ENCODE measurements around the gene ATP6V1G2. TPM values are rescaled to one million over a fixed set of nuclear protein-coding genes. Genes with fewer than 3 reads are reported as not detected.
"Not testable (repeated sequence)": the region's sequence is repeated elsewhere in the genome, so short reads cannot be mapped to it uniquely, and the experiment has no call there.

Gene ATP6V1G2
- polyA plus RNA-seq, 2 donors: 0.32 to 0.49 TPM

DNA sequence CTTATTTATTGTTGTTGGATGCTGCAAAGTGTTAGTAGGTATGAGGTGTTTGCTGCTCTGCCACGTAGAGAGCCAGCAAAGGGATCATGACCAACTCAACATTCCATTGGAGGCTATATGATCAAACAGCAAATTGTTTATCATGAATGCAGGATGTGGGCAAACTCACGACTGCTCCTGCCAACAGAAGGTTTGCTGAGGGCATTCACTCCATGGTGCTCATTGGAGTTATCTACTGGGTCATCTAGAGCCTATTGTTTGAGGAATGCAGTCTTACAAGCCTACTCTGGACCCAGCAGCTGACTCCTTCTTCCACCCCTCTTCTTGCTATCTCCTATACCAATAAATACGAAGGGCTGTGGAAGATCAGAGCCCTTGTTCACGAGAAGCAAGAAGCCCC is 36.4 kb downstream of the ATP6V1G2 start:
- Histone ChIP-seq H3K9me3 (ENCODE audit: control insufficient read depth in 2 of 2, insufficient read depth in 1 of 2, low read depth in 1 of 2, low read length in 1 of 2) (peaks cover 0 to 6% of the 10 kb centered on the region in 2 donors), H3K27me3 (ENCODE audit: control insufficient read depth in 1 of 2, insufficient read depth in 2 of 2, low read length in 2 of 2) (no peaks in the 10 kb centered on the region), H3K36me3 (ENCODE audit: control insufficient read depth in 2 of 2, insufficient read depth in 2 of 2, low read length in 1 of 2) (peaks cover 0 to 21% of the 10 kb centered on the region in 2 donors), H3K27ac (ENCODE audit: low read depth in 2 of 2, low read length in 1 of 2) (no peak overlapping the region), H3K4me3 (ENCODE audit: low read depth in 1 of 2, low read length in 2 of 2) (no peak overlapping the region), H3K4me1 (ENCODE audit: control insufficient read depth in 2 of 2, insufficient read depth in 2 of 2, low read length in 1 of 2) (no peaks in the 10 kb centered on the region)
- 67 to 74% methylated on average over 4 of the region's 4 CpGs for WGBS, 2 donors

DNA sequence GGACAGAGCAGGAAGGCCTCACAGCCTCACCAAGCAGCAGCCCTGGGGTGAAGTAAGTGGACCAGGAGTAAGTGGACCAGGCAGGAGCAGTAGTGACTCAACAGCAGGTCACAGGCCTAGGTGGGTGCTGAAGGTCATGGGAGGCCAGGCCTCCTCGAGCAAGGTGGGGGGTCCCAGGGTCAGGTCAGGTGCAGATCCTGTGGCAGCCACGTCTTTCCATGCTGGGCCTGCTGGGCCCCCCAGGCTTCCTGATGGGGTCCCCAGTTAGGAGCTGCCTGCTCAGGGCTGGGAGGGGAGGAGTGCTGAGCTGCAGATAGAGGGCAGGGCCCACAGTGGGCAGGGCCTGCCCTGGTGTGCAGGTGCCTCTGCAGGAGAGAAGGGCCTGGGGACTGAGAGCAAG is 37.4 kb downstream of the ATP6V1G2 start:
- H3K4me1 ChIP-seq (ENCODE audit: control insufficient read depth in 2 of 2, insufficient read depth in 2 of 2, low read length in 1 of 2); H3K27me3 ChIP-seq (ENCODE audit: control insufficient read depth in 1 of 2, insufficient read depth in 2 of 2, low read length in 2 of 2); H3K9me3 ChIP-seq (ENCODE audit: control insufficient read depth in 2 of 2, insufficient read depth in 1 of 2, low read depth in 1 of 2, low read length in 1 of 2); H3K27ac ChIP-seq (ENCODE audit: low read depth in 2 of 2, low read length in 1 of 2); H3K4me3 ChIP-seq (ENCODE audit: low read depth in 1 of 2, low read length in 2 of 2): not testable (repeated sequence)
- WGBS, 2 donors: 46 to 90% methylated on average over 1 to 2 of the region's 2 CpGs
- H3K36me3 ChIP-seq (ENCODE audit: control insufficient read depth in 2 of 2, insufficient read depth in 2 of 2, low read length in 1 of 2): peaks cover 0 to 21% of the 10 kb centered on the region in 2 donors

DNA sequence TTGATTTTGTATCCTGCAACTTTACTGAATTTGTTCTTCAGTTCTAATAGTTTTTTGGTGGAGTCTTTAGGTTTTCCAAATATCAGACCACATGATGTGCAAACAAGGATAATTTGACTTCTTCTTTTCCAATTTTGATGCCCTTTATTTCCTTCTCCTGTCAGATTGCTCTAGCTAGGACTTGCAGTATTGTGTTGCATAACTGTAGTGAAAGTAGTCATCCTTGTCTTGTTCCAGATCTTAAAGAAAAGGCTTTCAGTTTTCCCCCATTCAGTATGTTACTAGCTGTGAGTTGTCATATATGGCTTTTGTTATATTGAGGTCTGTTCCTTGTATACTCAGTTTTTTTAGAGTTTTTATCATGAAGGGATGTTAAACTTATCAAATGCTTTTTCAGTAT is 43.8 kb downstream of the ATP6V1G2 start:
- Histone ChIP-seq H3K4me3 (ENCODE audit: low read depth in 1 of 2, low read length in 2 of 2) (no peak overlapping the region), H3K4me1 (ENCODE audit: control insufficient read depth in 2 of 2, insufficient read depth in 2 of 2, low read length in 1 of 2) (peaks cover 2 to 6% of the 10 kb centered on the region in 2 donors), H3K27ac (ENCODE audit: low read depth in 2 of 2, low read length in 1 of 2) (no peak overlapping the region), H3K36me3 (ENCODE audit: control insufficient read depth in 2 of 2, insufficient read depth in 2 of 2, low read length in 1 of 2) (peaks cover 0 to 13% of the 10 kb centered on the region in 2 donors), H3K27me3 (ENCODE audit: control insufficient read depth in 1 of 2, insufficient read depth in 2 of 2, low read length in 2 of 2) (no peaks in the 10 kb centered on the region), H3K9me3 (ENCODE audit: control insufficient read depth in 2 of 2, insufficient read depth in 1 of 2, low read depth in 1 of 2, low read length in 1 of 2) (no peaks in the 10 kb centered on the region)

DNA sequence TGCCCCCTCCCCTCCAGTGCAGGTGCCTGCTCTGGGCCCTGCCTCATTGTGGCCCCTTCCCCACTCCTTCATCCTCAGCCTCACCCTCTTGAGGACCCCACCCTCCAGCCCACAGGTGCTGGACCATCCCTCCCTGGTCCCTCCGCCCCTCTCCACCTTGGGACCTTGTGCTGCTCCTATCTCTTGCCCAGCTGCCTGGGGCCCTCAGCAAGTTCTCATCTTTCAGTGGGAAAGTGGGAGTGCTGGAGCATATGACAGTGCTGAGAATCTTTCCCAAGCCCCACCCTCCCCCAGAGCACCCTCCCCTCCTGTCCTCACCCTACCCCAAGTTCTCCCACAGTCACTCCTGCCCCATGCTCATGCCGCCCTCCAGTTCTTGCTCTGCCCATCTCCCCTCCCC is 46.8 kb downstream of the ATP6V1G2 start:
- not testable (repeated sequence) for H3K27me3 ChIP-seq (ENCODE audit: control insufficient read depth in 1 of 2, insufficient read depth in 2 of 2, low read length in 2 of 2); H3K4me3 ChIP-seq (ENCODE audit: low read depth in 1 of 2, low read length in 2 of 2)
- 93 to 100% methylated on average over 1 of the region's 2 CpGs for WGBS, 2 donors

DNA sequence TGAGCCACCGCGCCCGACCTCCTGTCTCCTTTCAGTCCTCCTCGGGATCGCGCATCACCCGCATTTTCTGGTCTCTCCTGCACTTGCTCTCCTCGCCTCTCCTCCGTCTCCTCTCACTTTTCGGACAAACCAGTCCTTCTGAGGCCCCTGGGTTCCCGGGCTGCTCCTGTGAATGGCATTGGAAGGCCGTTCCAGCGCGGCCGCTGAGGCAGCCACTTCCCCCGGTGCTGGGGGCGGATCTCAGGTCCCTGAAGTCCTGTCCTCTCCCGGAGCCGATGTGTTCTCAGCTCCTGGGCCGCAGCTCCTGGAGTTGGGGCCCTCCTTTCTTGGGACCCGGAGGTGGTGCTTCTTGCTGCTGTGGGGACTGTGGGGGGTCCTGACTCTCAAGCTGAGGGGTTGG is 47.7 kb downstream of the ATP6V1G2 start:
- no peaks in the 10 kb centered on the region for H3K9me3 ChIP-seq (ENCODE audit: control insufficient read depth in 2 of 2, insufficient read depth in 1 of 2, low read depth in 1 of 2, low read length in 1 of 2)
- 17 to 18% methylated on average over 21 of the region's 21 CpGs for WGBS, 2 donors
- H3K4me1 ChIP-seq (ENCODE audit: control insufficient read depth in 2 of 2, insufficient read depth in 2 of 2, low read length in 1 of 2): peaks cover 2 to 8% of the 10 kb centered on the region in 2 donors
- no peaks in the 10 kb centered on the region for H3K36me3 ChIP-seq (ENCODE audit: control insufficient read depth in 2 of 2, insufficient read depth in 2 of 2, low read length in 1 of 2)
- no peak overlapping the region for H3K27ac ChIP-seq (ENCODE audit: low read depth in 2 of 2, low read length in 1 of 2)
- peak overlapping the region in 1 of 2 donors; percentile 10 for H3K4me3 ChIP-seq (ENCODE audit: low read depth in 1 of 2, low read length in 2 of 2)
- H3K27me3 ChIP-seq (ENCODE audit: control insufficient read depth in 1 of 2, insufficient read depth in 2 of 2, low read length in 2 of 2): peaks cover 0 to 2% of the 10 kb centered on the region in 2 donors

More for the DNA sequence above, 46.8 kb downstream of the ATP6V1G2 start:
- not testable (repeated sequence) for H3K4me1 ChIP-seq (ENCODE audit: control insufficient read depth in 2 of 2, insufficient read depth in 2 of 2, low read length in 1 of 2); H3K36me3 ChIP-seq (ENCODE audit: control insufficient read depth in 2 of 2, insufficient read depth in 2 of 2, low read length in 1 of 2); H3K27ac ChIP-seq (ENCODE audit: low read depth in 2 of 2, low read length in 1 of 2); H3K9me3 ChIP-seq (ENCODE audit: control insufficient read depth in 2 of 2, insufficient read depth in 1 of 2, low read depth in 1 of 2, low read length in 1 of 2)

DNA sequence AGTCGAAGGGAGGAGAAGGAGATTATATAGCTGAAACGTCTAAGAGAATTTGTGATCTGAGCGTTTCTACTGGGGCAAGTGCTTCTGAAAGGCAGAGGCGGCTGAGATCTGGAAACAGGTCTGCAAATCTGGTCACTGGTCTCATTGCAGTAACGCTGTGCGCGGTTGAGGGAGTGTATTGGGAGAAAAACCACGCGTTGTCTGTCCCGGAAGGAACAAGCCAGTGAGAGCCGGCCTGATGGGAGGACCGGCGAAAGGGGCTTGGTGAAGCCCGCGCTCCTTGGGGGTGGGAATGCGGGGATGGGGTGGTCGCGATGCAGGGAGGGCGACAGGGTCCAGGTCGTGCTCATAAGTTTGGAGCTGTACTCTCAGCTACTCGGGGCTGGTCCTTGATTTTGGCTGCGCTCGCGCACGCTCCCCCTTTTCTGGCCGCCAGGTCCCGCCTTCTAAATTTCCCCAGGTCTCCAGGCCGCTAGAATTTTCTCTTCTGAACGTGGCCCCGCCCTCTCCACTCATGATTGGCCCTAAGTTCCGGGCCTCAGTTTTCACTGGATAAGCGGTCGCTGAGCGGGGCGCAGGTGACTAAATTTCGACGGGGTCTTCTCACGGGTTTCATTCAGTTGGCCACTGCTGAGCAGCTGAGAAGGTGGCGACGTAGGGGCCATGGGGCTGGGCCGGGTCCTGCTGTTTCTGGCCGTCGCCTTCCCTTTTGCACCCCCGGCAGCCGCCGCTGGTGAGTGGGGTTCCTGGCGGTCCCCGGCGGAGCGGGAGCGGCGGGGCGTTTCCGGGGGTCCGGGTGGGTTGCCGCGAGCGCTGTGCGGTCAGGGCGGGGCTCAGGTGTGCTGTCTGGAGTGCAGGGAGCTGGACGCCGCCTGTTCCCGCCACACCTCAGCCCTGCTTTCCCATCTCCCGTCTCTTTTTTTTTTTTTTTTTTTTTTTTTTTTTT is 48.6 kb downstream of the ATP6V1G2 start, which contains the start of gene MICB:
Gene MICB (plus strand): TSS at position 615 of the 946 bp plus-strand sequence. CDS start 49 bp downstream, at position 664.
- H3K4me1 ChIP-seq (ENCODE audit: control insufficient read depth in 2 of 2, insufficient read depth in 2 of 2, low read length in 1 of 2): peaks cover 2 to 8% of the 10 kb centered on the region in 2 donors
- WGBS, 2 donors: 1% methylated on average over 60 to 64 of the region's 64 CpGs
- H3K36me3 ChIP-seq (ENCODE audit: control insufficient read depth in 2 of 2, insufficient read depth in 2 of 2, low read length in 1 of 2): no peaks in the 10 kb centered on the region
- peaks cover 0 to 2% of the 10 kb centered on the region in 2 donors for H3K27me3 ChIP-seq (ENCODE audit: control insufficient read depth in 1 of 2, insufficient read depth in 2 of 2, low read length in 2 of 2)
- H3K4me3 ChIP-seq (ENCODE audit: low read depth in 1 of 2, low read length in 2 of 2): peak within 1 kb of the TSS; percentile 62 to 69
- H3K27ac ChIP-seq (ENCODE audit: low read depth in 2 of 2, low read length in 1 of 2): peak within 1 kb of the TSS; percentile 24 to 48
- H3K9me3 ChIP-seq (ENCODE audit: control insufficient read depth in 2 of 2, insufficient read depth in 1 of 2, low read depth in 1 of 2, low read length in 1 of 2): no peaks in the 10 kb centered on the region

DNA sequence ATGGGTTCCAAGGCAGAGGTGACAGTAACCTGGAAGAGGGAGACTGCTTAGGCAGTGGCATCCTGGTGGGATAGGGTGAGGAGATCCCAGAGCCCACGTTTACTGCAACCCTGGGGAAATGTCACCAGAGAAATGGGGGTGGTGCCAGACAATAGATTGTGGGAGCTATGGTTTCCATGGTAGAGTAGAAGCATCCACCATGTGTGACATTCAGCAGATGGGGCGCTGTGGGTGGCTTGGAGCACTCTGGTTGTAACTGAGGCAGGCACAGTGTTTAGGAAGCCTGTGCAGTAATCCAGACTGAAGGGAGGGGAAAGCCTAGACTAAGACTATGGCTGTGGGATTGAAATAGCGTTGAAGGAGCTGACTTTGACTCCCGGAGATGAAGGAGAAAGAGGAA is 49.6 kb downstream of the ATP6V1G2 start:
- H3K9me3 ChIP-seq (ENCODE audit: control insufficient read depth in 2 of 2, insufficient read depth in 1 of 2, low read depth in 1 of 2, low read length in 1 of 2); H3K4me3 ChIP-seq (ENCODE audit: low read depth in 1 of 2, low read length in 2 of 2); H3K27ac ChIP-seq (ENCODE audit: low read depth in 2 of 2, low read length in 1 of 2); H3K36me3 ChIP-seq (ENCODE audit: control insufficient read depth in 2 of 2, insufficient read depth in 2 of 2, low read length in 1 of 2); H3K27me3 ChIP-seq (ENCODE audit: control insufficient read depth in 1 of 2, insufficient read depth in 2 of 2, low read length in 2 of 2); H3K4me1 ChIP-seq (ENCODE audit: control insufficient read depth in 2 of 2, insufficient read depth in 2 of 2, low read length in 1 of 2): not testable (repeated sequence)
- 49 to 61% methylated on average over 4 of the region's 4 CpGs for WGBS, 2 donors

DNA sequence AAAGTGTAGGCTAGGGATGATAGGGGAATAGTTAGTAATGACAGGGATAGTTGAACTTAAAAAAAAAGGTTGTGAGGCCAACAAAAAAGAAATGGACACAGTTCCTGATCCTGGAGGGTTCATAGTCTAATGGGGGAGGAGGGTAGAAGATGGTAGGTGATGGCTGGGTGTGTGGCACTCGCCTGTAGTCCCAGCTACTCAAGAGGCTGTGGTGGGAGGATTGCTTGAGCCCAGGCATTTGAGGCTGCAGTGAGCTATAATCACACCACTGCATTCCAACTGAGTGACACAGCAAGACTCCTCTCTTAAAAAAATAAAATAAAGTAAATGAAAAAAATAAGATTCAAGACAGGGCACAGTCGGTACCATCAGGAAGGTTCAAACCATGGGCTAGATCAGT is 50.8 kb downstream of the ATP6V1G2 start:
- peaks cover 0 to 2% of the 10 kb centered on the region in 2 donors for H3K27me3 ChIP-seq (ENCODE audit: control insufficient read depth in 1 of 2, insufficient read depth in 2 of 2, low read length in 2 of 2)
- no peaks in the 10 kb centered on the region for H3K9me3 ChIP-seq (ENCODE audit: control insufficient read depth in 2 of 2, insufficient read depth in 1 of 2, low read depth in 1 of 2, low read length in 1 of 2)
- H3K4me3 ChIP-seq (ENCODE audit: low read depth in 1 of 2, low read length in 2 of 2): no peak overlapping the region
- no peaks in the 10 kb centered on the region for H3K36me3 ChIP-seq (ENCODE audit: control insufficient read depth in 2 of 2, insufficient read depth in 2 of 2, low read length in 1 of 2)
- peaks cover 2 to 8% of the 10 kb centered on the region in 2 donors for H3K4me1 ChIP-seq (ENCODE audit: control insufficient read depth in 2 of 2, insufficient read depth in 2 of 2, low read length in 1 of 2)
- no peak overlapping the region for H3K27ac ChIP-seq (ENCODE audit: low read depth in 2 of 2, low read length in 1 of 2)
- WGBS, 2 donors: 57% methylated on average over 2 of the region's 2 CpGs

Measured in esophagus (tissue), 2 donors.